NOMO-1 treated with DMSO at 0.1 percent for 48 hours (cell line): Measurements from ENCODE around the gene DUSP7.

ENCODE experiments used
- DNase-seq: peaks from one replicate; lab custom pipeline; 2025; ENCODE audit not compliant: unreplicated experiment; lab: John Stamatoyannopoulos, UW

The DUSP7 gene

DNA sequence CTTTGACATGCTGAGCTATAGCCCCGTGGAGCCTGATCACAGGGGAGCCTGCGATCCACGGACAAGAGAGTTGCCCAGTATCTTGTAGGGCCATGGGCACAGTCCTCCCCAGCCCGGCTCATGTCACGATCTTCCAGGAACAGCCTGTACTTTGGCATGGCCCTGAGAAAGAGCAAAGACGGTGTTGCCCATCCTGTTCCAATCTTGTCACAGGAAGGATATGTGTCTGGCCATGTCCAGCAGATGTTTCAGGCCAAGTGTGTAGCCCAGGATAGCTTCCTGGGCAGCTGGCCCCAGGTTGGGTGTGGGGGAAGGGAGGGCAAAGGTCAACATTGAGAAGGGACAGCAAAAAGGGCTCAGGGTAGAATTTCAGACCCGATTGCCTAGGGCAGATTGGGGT is 43.7 kb downstream of the DUSP7 start:
- no peak for DNase-seq

DNA sequence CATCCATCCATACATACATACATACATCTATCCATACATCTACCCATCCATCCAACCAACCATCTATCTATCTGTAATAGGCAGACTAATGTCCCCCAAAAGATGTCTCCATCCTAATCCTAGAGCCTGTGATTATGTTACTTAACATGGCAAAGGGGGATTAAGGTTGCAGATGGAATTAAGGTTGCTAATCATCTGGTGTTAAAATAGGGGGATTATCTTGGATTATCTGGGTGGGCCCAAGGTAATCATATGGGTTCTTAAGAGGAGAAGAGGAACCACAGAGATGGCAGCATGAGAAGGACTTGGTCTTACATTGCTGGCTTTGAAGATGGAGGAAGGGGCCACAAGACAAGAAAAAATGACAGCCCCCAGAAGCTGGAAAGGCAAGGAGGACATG is 45.9 kb downstream of the DUSP7 start:
- DNase-seq = no peak

DNA sequence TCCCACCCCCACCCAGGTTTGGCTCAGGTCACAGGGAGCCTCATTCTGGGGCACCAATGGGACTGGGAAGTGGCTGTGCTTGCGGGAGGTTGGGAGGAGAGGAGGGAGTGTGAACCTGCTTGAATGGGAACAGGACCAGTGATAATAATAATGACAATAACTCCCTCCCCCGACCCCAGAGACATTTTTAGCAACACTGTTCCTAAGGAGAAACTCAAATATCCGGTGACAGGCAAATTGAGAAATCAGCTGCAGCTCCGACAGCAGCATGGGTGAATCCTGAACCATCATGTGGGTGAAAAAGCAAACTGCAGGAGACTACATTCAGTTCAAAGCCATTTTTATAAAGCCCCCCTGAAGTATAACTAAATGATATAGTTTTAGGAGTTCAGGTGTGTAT is 49.1 kb downstream of the DUSP7 start:
- DNase-seq = no peak

DNA sequence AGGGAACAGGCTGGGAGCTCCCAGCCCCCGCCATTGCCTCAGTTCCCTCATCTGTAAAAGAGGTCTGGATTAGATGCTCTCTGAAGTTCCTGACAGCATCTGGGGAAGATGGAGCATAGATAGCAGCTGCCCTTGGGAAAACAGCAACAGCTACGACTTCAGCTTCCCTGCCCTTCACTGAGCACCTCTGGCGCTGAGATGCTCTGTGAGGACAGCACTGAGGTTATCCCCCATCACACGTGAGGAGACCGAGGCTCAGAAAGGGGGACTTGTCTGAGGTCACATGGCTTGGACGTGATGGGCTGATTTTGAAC is 49.6 kb downstream of the DUSP7 start:
- DNase-seq = no peak

DNA sequence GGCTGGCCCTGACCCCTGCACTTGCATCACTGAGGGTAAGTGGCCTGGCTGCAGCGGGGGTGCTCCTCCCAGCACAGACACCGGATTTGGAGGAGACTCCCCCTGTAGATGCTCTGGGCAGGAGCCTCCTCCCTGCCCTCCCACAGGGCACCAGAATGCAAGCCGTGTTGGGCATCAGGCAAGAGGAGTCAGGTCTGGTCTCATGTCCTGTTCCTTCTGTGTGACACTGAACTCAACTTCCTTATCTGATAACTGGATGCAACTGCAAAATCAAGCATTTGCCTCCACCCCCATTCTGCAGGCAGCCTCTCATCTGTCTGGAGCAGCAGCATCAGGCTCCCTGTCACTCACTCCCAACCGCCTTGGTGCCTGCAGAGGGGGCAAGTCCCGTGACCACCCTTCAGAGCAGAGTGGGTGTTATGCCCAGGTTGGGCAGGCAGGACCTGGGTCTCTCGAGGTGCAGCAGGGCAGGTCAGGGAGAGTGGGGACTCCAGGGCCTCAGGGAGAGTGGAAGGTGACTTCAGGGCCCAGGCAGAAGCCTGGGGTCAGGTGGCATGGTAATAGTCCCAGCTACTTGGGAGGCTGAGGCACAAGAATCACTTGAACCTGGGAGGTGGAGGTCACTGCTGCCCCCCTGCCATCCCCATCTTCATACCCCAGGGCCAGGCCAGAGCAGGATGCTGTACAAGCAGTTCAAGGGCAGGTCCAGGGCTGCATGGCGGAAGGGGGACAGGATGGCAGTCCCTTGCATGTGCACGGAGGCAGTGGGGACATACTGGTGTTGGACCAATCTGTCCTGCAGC is 50.2 kb downstream of the DUSP7 start:
- peak; percentile 15 for DNase-seq

DNA sequence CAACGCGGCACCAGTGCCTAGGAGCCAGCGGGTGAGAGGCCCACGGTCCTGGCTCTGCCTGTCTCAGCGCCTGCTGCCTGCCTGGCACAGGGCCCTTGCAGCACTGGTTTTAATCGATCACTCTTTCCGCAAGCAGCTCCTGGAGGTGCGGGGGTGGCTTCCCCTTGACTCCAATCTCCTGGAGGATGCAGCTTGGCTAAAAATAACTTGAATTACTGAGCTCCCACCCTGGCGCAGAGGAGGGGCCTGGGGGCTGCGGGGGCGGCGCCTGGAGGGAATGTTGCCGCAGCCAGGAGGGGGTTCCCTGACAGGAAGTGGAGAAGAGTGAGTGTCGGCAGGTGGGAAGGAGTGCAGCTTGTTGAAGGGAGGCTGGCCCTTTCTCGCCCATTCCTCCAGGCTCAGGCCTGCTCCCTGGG is 50.8 kb downstream of the DUSP7 start:
- DNase-seq = no peak

DNA sequence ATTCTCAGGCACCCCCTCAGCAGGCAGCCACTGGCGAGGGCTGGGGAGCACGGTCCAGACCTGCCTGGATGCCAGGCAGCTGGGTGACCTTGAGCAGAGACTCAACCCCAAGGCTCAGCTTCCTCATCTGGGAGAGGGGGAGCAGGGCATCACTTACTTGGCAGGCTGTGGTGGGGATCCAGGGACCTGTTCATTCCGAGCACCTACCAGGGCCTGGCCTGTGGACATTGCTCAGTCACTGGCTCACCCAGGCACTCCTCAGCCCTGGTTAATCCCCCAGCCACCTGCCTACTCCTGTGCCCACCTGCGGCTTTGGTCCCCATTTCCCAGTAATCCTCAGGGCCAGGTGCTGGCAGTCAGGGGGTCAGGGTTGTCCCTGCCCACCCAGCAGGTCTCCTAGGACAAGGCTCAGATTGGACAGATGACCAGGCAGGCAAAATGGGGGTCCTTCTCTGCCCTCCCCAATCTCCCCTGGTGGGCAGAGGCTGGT is 51.4 kb downstream of the DUSP7 start:
- no peak for DNase-seq

DNA sequence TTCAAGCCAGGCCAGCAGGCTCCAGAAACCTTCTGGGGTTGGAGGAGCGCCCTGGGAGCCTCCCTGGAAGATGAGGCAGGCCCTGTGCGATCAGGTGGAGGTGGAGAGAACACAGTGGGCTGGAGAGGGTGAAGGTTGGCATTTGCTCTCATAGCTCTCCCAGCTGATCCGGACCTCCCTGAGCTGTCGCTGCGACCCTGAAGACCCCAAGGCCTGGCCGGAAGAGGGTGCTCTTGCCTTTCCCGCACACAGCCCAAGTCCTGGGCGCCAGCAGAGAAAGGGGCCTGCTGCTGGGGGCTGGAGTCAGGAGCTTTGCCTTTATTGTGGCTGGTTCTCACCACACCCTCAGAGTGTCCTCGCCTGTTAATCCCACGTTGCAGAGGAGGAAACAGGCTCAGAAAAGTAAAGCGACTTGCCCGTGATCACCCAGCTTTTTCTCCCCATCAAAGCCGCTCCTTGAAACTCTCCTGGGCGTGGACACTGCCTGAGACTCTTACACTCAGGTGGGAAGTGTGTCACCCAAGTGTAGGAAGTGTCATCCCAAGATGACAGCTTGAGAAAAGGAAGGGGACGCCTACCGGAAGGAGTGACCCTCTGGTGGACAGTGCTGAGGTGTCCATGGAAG is 52.1 kb downstream of the DUSP7 start:
- no peak for DNase-seq

DNA sequence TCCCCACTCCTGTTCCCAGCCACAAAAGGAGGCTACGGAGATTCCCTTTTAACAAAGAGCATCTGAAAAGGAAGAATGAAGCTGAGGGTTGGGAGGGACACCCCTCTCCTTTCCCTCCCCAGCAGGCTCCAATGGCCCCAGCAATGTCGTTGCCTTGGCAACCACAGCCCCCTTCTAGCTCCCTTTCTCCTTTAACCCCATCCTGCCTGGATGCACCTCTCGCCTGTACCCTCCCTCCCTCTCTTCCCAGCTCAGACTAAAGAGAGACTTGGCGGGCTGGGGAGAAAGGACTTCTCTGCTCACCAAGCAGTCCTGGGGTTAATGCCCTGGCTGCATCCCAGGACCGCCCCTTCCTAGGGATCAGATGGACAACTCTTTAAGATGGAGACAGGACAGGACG is 53.6 kb downstream of the DUSP7 start:
- no peak for DNase-seq

DNA sequence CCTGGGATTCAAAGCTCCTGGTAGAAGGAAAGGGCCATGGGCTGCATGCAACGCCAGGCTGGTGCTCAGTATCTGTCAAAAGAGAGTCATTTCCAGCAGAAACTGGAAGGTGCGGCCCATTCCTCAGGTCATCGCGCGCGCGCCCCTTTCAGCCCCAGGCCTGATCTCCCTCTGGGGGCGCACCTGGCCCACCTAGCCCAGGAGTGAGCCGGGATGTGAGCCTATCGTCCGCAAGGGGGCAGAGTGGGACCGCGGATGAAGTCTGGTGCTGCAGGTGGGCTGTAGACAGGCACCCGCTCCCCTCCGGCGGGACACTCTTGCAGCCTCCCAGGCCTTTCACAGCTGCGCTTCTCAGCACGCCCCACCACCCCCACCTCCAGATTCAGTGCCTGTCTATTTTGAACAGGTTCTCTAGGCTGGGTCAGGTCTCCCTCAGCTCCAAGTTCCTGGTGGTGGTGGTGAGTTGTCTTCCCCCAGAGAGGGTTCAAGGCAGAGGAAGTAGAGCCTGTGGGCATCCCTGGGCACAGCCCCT is 54.9 kb downstream of the DUSP7 start:
- DNase-seq = peak; percentile 58

DNA sequence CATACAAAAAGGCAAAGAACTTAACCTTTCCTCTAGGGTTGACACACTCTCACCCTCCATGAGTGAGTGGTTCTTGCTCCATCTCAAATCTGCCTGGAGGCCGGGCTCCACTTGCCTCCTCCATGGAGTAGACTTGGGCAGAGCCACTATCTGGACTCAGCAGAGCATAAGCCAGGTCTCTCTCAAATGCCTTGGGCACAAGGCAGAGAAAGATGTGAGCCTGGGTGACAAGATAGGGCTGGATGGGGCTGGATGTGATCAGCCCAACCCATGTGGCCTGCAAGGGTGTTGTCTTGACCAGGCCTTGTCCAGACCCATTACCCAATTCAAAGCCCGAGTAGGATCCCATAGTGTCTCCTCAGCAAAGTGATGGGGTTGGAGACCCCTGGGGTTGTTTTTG is 56.5 kb downstream of the DUSP7 start:
- DNase-seq = no peak
